HG03066 (cell line): Measurements from ENCODE around the gene LIFR.

Experiments
- ATAC-seq: cut with Tn5 transposase; IDR thresholded peaks from one replicate; pipeline ENCODE4 v1.9.1; 2021; ENCODE audit warnings: low read depth; ENCODE audit not compliant: unreplicated experiment

The LIFR gene

DNA sequence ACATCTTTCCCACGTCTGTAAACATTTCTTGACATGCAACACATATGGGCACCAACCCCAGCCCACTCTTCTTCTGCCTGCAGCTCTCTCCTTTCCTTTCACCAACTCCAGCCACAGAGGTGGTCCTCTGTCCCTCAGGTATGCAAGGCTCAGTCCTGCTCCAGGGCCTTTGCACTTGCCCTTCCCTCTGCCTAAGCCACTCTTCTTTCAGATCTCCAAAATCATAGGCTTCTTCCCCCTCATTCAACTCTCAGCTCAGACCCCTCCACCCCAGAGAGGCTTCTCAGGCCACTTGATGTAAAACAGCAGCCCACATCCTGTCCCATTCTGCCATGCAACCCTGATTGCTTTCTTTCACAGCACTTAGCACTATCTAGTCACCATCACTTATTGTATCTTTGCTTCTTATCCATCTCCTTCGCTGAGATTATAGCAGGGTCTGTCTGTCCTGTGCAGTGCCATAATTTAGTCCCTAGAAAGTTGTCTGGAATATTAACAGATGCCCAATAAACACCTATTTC is 3.4 kb downstream of the LIFR start:
- no peak for ATAC-seq

DNA sequence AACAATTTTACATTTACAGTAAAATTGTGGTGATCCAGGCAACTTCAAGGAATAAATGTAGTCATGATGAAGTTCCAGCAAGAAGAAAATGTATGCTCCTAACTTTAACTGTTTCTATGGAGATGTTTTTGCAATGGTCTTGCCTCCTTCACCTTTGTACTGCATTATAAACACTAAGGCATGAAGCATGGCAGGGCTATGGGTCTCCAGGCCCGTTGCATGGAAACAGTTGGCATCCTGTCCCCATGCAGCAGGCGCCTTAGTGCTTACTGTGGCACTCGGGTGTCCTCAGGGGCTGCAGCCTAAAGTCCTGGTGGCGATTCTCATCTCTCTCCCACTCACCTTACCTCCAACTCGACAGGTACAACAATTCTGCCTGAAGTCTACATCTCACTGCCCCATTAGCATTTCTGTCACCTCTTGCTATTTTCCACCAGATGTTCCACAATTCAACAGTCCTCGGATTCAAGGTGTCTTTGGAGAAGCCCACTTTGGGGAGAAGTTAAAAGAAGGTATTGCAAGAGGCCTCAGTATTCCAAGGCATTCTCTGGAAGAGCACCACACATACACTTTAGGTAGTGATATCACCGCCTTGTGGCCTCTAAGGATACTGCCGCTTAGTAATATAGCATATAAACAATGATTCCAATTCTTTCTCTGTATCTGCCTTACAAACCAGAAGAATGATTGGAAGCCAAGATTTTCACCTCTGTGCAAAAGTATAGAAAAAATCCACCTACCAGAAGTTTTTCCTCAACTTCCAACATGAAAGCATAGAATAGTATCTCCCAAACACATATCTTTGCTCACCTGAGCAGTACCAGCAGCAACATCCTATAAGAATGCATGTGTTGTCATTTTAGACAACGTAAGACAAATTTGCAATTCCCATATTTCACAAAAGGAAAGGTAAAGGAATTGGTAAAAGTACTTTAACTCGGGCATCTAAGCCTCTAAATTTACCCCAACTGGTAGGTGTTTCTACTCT is 5.1 kb downstream of the LIFR start:
- no peak for ATAC-seq

- ATAC-seq = no peak
Measured at GRCh38 chr5:38548064-38548759, 8.2 kb downstream of the LIFR start.

GRCh38 chr5:38547257-38547656 is 9.2 kb downstream of the LIFR start:
- ATAC-seq = no peak

DNA sequence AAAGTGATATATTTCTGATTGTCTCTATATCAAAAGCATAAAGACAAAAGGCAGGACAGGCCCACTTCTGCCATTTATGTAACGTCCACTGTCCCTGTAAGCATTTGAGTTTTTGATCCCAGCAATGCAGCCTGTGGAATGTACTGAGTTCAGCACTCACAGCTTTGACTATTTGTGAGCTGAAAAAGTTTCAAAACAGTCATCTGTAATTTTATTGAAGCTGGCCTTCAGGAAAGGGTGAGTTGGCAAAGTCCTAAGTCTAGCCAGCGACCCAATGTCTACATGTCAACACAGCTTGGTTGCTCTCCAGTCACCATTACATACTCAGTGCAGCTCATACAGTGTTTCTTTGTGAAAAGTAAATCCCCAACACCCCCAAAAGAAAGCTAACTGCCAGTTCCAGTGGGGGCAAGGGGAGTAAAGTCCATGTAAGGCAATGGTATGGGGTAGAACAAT is 9.7 kb downstream of the LIFR start:
- ATAC-seq = no peak

DNA sequence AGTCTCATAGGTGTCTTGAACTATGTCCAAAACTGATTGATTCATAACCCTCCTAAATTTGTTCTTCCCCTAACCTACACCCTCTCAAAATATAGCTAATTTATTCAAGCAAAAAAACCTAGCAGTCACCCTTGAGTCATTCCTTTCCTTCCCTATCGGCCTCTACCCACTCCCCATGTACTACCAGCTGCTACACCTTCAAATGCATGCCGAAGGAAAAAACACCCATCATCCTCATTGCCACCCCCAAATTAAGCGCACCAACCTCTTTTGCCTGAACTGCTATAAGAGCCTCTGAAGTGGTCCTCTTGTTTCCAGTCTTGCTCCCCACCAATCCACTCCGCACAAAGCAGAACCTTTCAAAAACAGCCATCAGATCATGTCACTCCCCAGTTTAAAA is 12.6 kb downstream of the LIFR start:
- ATAC-seq = no peak

DNA sequence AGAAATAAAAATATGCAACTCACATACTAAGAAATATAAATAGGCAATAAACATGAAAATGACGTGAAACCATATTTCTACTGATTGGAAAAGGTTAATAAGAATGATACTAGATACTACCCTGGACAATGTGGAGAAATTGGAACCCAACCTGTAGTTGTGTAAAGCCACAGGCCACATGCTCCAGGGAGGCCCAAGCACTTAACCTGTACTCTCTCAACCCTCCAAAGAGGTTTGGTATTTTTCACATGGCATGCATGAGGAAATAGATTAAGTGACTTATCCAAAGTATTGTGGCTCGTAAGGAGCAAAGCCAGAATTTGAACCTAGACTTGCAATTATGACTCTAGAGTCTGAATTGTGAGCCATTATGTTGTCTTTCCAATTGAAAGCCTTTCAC is 13.4 kb downstream of the LIFR start:
- no peak for ATAC-seq

GRCh38 chr5:38541174-38541725 is 15.2 kb downstream of the LIFR start:
- ATAC-seq = no peak

GRCh38 chr5:38540314-38540713 is 16.1 kb downstream of the LIFR start:
- no peak for ATAC-seq

GRCh38 chr5:38538161-38538560 is 18.3 kb downstream of the LIFR start:
- ATAC-seq = no peak

GRCh38 chr5:38537505-38537904 is 18.9 kb downstream of the LIFR start:
- no peak for ATAC-seq

DNA sequence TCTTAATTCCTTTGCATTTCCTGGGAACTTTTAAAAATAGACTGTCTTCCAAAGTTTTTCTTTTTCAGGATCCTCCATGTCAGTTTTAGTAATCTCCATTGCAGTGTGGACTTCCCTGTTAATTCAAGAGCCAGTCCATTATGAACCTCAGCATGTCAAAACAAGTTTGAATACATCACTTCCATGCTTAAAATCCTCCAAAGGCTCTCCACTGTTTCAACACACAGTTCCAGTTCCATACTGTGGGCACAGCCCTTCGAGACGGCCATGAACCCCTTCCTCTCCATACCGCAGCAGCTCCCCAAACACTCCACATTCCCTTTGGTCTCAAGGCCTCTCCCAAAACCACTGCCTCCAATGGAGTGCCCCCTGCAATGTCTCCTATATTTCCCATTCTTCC is 19.5 kb downstream of the LIFR start:
- no peak for ATAC-seq

- ATAC-seq = no peak
Measured at GRCh38 chr5:38535845-38536244, 20.6 kb downstream of the LIFR start.

GRCh38 chr5:38535248-38535750 is 21.1 kb downstream of the LIFR start:
- no peak for ATAC-seq

GRCh38 chr5:38534156-38534453 is 22.3 kb downstream of the LIFR start:
- ATAC-seq = no peak

GRCh38 chr5:38533286-38534155 is 22.9 kb downstream of the LIFR start:
- no peak for ATAC-seq

DNA sequence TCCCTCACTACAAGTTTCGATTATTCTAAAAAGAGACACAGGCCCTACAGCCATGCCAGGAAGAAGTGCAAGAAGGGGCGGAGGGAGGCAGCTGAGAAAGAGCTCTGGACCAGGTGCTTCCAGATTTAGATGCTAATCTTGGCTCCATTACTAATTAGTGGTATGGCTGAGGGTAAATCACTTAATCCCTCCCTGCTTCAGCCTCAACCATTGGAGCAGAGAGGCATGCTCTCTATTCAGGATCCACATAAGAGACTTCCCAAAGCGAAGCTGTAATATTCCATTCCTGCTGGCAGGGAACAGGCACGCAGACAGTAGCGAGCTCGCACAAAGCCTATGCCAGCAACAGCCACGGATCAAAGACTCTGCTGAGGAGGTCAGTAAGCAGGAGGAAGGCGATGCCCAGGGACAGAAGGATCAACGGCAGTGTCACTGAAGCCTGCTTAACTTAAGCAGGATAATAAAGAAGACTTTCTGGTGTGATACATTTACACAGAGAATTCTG is 24.2 kb downstream of the LIFR start:
- no peak for ATAC-seq

DNA sequence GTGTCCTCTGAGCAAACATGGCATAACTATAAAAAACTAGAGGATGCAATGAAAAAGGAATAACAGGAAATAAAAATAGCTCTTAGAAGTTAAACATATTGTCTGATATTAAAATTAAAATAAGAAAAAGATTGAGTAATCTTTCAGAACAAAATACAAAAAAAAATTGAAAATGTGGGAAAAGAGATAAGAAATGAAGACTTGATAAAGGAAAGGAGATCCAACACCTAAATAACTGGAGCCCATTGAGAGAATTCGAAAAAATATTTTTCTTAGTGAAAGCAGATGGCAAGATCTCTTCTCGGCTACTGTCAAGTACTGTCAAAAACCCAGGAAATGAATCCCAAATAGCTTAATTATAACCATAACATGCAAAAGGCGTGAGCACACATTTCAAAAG is 24.9 kb downstream of the LIFR start:
- ATAC-seq = no peak

- no peak for ATAC-seq
Measured at GRCh38 chr5:38529955-38530646, 26.3 kb downstream of the LIFR start.
